Fibroblast of villous mesenchyme (primary cell): ENCODE measurements around the gene IL17B. TPM values are rescaled to one million over a fixed set of nuclear protein-coding genes. Genes with fewer than 3 reads are reported as not detected.

ENCODE experiments used
- DNase-seq: peaks from one replicate; pipeline ENCODE4 v3.0.0-alpha.2; 2010; ENCODE audit warnings: low read depth
- H3K4me3 ChIP-seq: 2 replicates; pipeline ENCODE4 v1.5.1; 2011; ENCODE audit warnings: low read depth, mild to moderate bottlenecking, low read length
- total RNA-seq: library from RNA; depleted of rRNA; stranded (reverse); fragments of >200 nt; gene quantifications from 2 replicates; pipeline ENCODE4 v1.2.3, GENCODE V29; 2012
- TF ChIP-seq, protein P1 (sequence below): IDR thresholded peaks from 2 replicates; pipeline ENCODE4 v1.5.1; 2012; ENCODE audit warnings: low read depth, mild to moderate bottlenecking, low read length; ENCODE audit not compliant: insufficient read depth

Gene IL17B
- total RNA-seq, 1 donor: not detected

- no peak for DNase-seq
- TF ChIP-seq, protein P1, sequence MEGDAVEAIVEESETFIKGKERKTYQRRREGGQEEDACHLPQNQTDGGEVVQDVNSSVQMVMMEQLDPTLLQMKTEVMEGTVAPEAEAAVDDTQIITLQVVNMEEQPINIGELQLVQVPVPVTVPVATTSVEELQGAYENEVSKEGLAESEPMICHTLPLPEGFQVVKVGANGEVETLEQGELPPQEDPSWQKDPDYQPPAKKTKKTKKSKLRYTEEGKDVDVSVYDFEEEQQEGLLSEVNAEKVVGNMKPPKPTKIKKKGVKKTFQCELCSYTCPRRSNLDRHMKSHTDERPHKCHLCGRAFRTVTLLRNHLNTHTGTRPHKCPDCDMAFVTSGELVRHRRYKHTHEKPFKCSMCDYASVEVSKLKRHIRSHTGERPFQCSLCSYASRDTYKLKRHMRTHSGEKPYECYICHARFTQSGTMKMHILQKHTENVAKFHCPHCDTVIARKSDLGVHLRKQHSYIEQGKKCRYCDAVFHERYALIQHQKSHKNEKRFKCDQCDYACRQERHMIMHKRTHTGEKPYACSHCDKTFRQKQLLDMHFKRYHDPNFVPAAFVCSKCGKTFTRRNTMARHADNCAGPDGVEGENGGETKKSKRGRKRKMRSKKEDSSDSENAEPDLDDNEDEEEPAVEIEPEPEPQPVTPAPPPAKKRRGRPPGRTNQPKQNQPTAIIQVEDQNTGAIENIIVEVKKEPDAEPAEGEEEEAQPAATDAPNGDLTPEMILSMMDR: no peak
- H3K4me3 ChIP-seq: no peak overlapping the region
Measured at GRCh38 chr5:149380466-149381121, 1.5 kb upstream of the IL17B start.

GRCh38 chr5:149379818-149380374 lies 804 bp upstream of the IL17B start:
- no peak for DNase-seq
- H3K4me3 ChIP-seq: no peak overlapping the region
- TF ChIP-seq, protein P1: no peak

GRCh38 chr5:149378241-149378820 lies 761 bp downstream of the IL17B start:
- DNase-seq: no peak
- TF ChIP-seq, protein P1: no peak
- no peak overlapping the region for H3K4me3 ChIP-seq

GRCh38 chr5:149376711-149377447 lies 2.2 kb downstream of the IL17B start:
- TF ChIP-seq, protein P1: no peak
- DNase-seq: no peak
- no peak overlapping the region for H3K4me3 ChIP-seq

- no peak overlapping the region for H3K4me3 ChIP-seq
- no peak for DNase-seq
- TF ChIP-seq, protein P1: no peak
Measured at GRCh38 chr5:149376104-149376503, 3.0 kb downstream of the IL17B start.

GRCh38 chr5:149375434-149375833 lies 3.7 kb downstream of the IL17B start:
- H3K4me3 ChIP-seq: no peak overlapping the region
- TF ChIP-seq, protein P1: no peak
- DNase-seq: no peak
